HepG2 (cell line): ENCODE data around the gene FBF1. TPM values are rescaled to one million over a fixed set of nuclear protein-coding genes. Genes with fewer than 3 reads are reported as not detected.

ENCODE experiments used
- ATF4 ChIP-seq, 2 experiments: fragments of 450-650 bp in 1 of 2; sonication (generic) in 1 of 2; formaldehyde crosslinking; IDR thresholded peaks; 2 replicates each; pipeline versions ENCODE4 v1.5.0 to v1.8.0; 2020 to 2022; ENCODE audit warnings: mild to moderate bottlenecking in 1 of 2, missing genetic modification reagents in 1 of 2
- ATF6 ChIP-seq: sonication (generic); formaldehyde crosslinking; conservative IDR thresholded peaks from 2 replicates; pipeline ENCODE4 v1.4.0; 2020; ENCODE audit warnings: missing genetic modification reagents
- BRD4 ChIP-seq: sonication (generic); formaldehyde crosslinking; IDR thresholded peaks from 2 replicates; pipeline ENCODE4 v1.4.0; 2020; ENCODE audit warnings: missing genetic modification reagents
- FOXK2 ChIP-seq: fragments of 450-650 bp; IDR thresholded peaks from 2 replicates; pipeline ENCODE4 v1.6.1; 2016
- HDAC1 ChIP-seq: sonication (generic); formaldehyde crosslinking; IDR thresholded peaks from 2 replicates; pipeline ENCODE4 v1.5.1; 2020; ENCODE audit warnings: mild to moderate bottlenecking, missing genetic modification reagents
- HMG20B ChIP-seq: conservative IDR thresholded peaks from 2 replicates; pipeline ENCODE4 v1.6.1; 2016; ENCODE audit warnings: missing genetic modification reagents, missing compliant biosample characterization
- JARID2 ChIP-seq: sonication (generic); formaldehyde crosslinking; IDR thresholded peaks from 2 replicates; pipeline ENCODE4 v1.8.1; 2023; ENCODE audit warnings: missing genetic modification reagents, inconsistent platforms; ENCODE audit not compliant: insufficient replicate concordance
- KDM5A ChIP-seq: fragments of 200-600 bp; sonication (generic); IDR thresholded peaks from 2 replicates; pipeline ENCODE4 v1.7.0; 2018; ENCODE audit warnings: antibody characterized with exemption, mild to moderate bottlenecking, low read length, borderline replicate concordance
- KLF12 ChIP-seq: sonication (generic); formaldehyde crosslinking; IDR thresholded peaks from 2 replicates; pipeline ENCODE4 v1.4.0; 2020; ENCODE audit warnings: missing genetic modification reagents, borderline replicate concordance
- MIER2 ChIP-seq: IDR thresholded peaks from 2 replicates; pipeline ENCODE4 v1.6.1; 2016; ENCODE audit warnings: missing biosample characterization, missing genetic modification reagents
- MLX ChIP-seq: IDR thresholded peaks from 2 replicates; pipeline ENCODE4 v1.6.1; 2016
- NFYC ChIP-seq: IDR thresholded peaks from 2 replicates; pipeline ENCODE4 v1.6.1; 2016; ENCODE audit warnings: missing genetic modification reagents, missing compliant biosample characterization
- PAF1 ChIP-seq: IDR thresholded peaks from 2 replicates; pipeline ENCODE4 v1.6.1; 2016; ENCODE audit warnings: missing genetic modification reagents, missing compliant biosample characterization
- PHB2 ChIP-seq: fragments of 450-650 bp; IDR thresholded peaks from 2 replicates; pipeline ENCODE4 v1.6.1; 2018; ENCODE audit not compliant: partially characterized antibody
- SATB2 ChIP-seq: sonication (generic); formaldehyde crosslinking; IDR thresholded peaks from 2 replicates; pipeline ENCODE4 v1.5.0; 2020; ENCODE audit warnings: missing genetic modification reagents
- SMC3 ChIP-seq: IDR thresholded peaks from 2 replicates; pipeline ENCODE4 v1.6.1; 2011; ENCODE audit warnings: low read length, improper control_type of control experiment
- SP4 ChIP-seq: sonication (generic); formaldehyde crosslinking; IDR thresholded peaks from 2 replicates; pipeline ENCODE4 v1.8.1; 2023; ENCODE audit warnings: mild to moderate bottlenecking, missing genetic modification reagents
- TARDBP ChIP-seq: sonication (generic); formaldehyde crosslinking; IDR thresholded peaks from 2 replicates; pipeline ENCODE4 v1.8.0; 2022; ENCODE audit warnings: mild to moderate bottlenecking, missing genetic modification reagents
- TFAP4 ChIP-seq: sonication (generic); IDR thresholded peaks from 2 replicates; pipeline ENCODE4 v1.6.1; 2016; ENCODE audit warnings: low read depth, borderline replicate concordance
- ZBTB4 ChIP-seq: sonication (generic); formaldehyde crosslinking; IDR thresholded peaks from 2 replicates; pipeline ENCODE4 v1.4.0; 2020; ENCODE audit warnings: missing genetic modification reagents, mild to moderate bottlenecking, borderline replicate concordance
- ZBTB7A ChIP-seq: sonication (generic); formaldehyde crosslinking; IDR thresholded peaks from 2 replicates; pipeline ENCODE4 v1.8.0; 2022; ENCODE audit warnings: mild to moderate bottlenecking, missing genetic modification reagents
- ZNF30 ChIP-seq: sonication (generic); formaldehyde crosslinking; IDR thresholded peaks from 2 replicates; pipeline ENCODE4 v1.5.0; 2020; ENCODE audit warnings: mild to moderate bottlenecking, missing genetic modification reagents
- ZNF790 ChIP-seq: sonication (generic); formaldehyde crosslinking; IDR thresholded peaks from 2 replicates; pipeline ENCODE4 v1.8.0; 2022; ENCODE audit warnings: missing genetic modification reagents, mild to moderate bottlenecking, borderline replicate concordance
- polyA plus RNA-seq, 8 experiments: library from polyadenylated mRNA; depleted of rRNA in 3 of 8; stranded (reverse) in 7 of 8; unstranded in 1 of 8; fragments of >200 nt; fragmentation: Illumina TruSeq in 4 of 8; extraction: Trizol in 4 of 8; gene quantifications; 2 replicates each; pipeline versions ENCODE4 v1.2.1 to v1.2.3, GENCODE V29; 2011 to 2016; ENCODE audit warnings: low read depth in 4 of 8, missing spikeins in 1 of 8, mixed read lengths in 1 of 8; ENCODE audit not compliant: insufficient read depth in 1 of 8
- total RNA-seq, 5 experiments: library from RNA; depleted of rRNA; stranded (reverse); fragments of >200 nt; fragmentation: Illumina TruSeq; extraction: Trizol; gene quantifications; 2 replicates each; pipeline ENCODE4 v1.2.3, GENCODE V29; 2016; ENCODE audit warnings: low read depth in 1 of 5

FBF1 gene
- total and polyA plus RNA-seq, 2 of the 13 experiments (the other 11 are each of a cell fraction or from before 2014, with no cell fraction given), result 2.4 to 8.1 TPM

GRCh38 chr17:75978938-75979704 lies 38.3 kb upstream of the FBF1 start, which contains the start of the genes ACOX1 and TEN1 (continued):
- TF ChIP-seq ZNF30, result no peak
- peak; percentile 98 for TF ChIP-seq HDAC1 (CRISPR knock-in tag)
- TF ChIP-seq ZBTB7A (CRISPR knock-in tag), result peak; percentile 66; the same call in 1 of the 2 replicates
- peak; percentile 77 for TF ChIP-seq MLX (CRISPR knock-in tag)
- no peak for TF ChIP-seq ZNF790 (CRISPR knock-in tag)
- TF ChIP-seq PHB2, result no peak
- peak; percentile 56 for TF ChIP-seq TARDBP
- TF ChIP-seq TFAP4, result peak; percentile 79
- no peak for TF ChIP-seq SMC3
- TF ChIP-seq FOXK2, result peak; percentile 18; the same call in 1 of the 2 replicates
- peak; percentile 37 for TF ChIP-seq JARID2
- TF ChIP-seq SP4 (CRISPR knock-in tag), result peak; percentile 91
- TF ChIP-seq NFYC (CRISPR knock-in tag), result peak; percentile 73
- no peak; the same call in none of the 2 replicates for TF ChIP-seq HMG20B (CRISPR knock-in tag)
- no peak; the same call in 1 of the 2 replicates for TF ChIP-seq BRD4 (CRISPR knock-in tag)
- no peak; the same call in none of the 2 replicates for TF ChIP-seq MIER2 (CRISPR knock-in tag)
- no peak; the same call in none of the 2 replicates for TF ChIP-seq SATB2 (CRISPR knock-in tag)
- TF ChIP-seq ZBTB4, result 0 out of 2 replicates have a peak, but pooled peaks have one; percentile 48
- no peak; the same call in 1 of the 2 replicates for TF ChIP-seq KLF12
- no peak for TF ChIP-seq ATF6
- TF ChIP-seq KDM5A, result no peak; the same call in 1 of the 2 replicates
- TF ChIP-seq ATF4 (CRISPR knock-in tag; IDR thresholded peaks at IDR 0.05), result peak in 1 of 2 experiments; percentile 87; a peak in 2 of 4 replicates
- 0 out of 2 replicates have a peak, but pooled peaks have one; percentile 13 for TF ChIP-seq PAF1 (CRISPR knock-in tag)
